Gastroesophageal sphincter (tissue), 3 donors: ENCODE measurements around the gene DPH6.

Experiments
- EP300 ChIP-seq: sonication (generic); formaldehyde crosslinking; IDR thresholded peaks from one replicate; pipeline ENCODE4 v1.6.1; 2017; ENCODE audit warnings: antibody characterized with exemption, mild to moderate bottlenecking
- POLR2A ChIP-seq, 2 donors: fragments of 450-650 bp; IDR thresholded peaks; one replicate each; pipeline ENCODE4 v1.6.1; 2017; ENCODE audit warnings: antibody characterized with exemption in 2 of 2, mild to moderate bottlenecking in 2 of 2, moderate library complexity in 1 of 2
- TF ChIP-seq, protein P1 (sequence below), 4 experiments: fragments of 200-600 bp in 2 of 4; fragments of 450-650 bp in 2 of 4; sonication (generic) in 1 of 4; IDR thresholded peaks; one replicate each; pipeline ENCODE4 v1.5.1; 2017 to 2019; ENCODE audit warnings: antibody characterized with exemption in 4 of 4, mild to moderate bottlenecking in 2 of 4, moderate library complexity in 2 of 4

DNA sequence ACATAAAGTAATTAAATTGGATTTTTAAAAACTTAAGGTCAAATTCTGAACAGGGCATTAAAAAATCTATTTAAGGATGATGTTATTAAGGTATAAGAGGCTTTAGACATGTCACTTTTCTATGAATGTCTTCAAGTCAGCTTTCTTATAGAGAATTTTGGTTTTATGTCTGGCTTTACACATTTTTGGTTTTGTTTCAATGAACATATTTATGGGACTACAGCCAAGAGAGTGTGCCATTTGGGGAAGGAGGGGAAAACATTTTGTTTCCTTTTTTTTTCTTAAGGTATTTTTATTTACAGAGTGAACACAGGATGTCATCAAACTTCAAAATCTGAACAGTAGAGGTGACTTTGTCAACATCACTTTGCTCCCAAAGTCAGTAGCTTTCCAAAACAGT, 222.8 kb downstream of the DPH6 start:
- TF ChIP-seq, protein P1, sequence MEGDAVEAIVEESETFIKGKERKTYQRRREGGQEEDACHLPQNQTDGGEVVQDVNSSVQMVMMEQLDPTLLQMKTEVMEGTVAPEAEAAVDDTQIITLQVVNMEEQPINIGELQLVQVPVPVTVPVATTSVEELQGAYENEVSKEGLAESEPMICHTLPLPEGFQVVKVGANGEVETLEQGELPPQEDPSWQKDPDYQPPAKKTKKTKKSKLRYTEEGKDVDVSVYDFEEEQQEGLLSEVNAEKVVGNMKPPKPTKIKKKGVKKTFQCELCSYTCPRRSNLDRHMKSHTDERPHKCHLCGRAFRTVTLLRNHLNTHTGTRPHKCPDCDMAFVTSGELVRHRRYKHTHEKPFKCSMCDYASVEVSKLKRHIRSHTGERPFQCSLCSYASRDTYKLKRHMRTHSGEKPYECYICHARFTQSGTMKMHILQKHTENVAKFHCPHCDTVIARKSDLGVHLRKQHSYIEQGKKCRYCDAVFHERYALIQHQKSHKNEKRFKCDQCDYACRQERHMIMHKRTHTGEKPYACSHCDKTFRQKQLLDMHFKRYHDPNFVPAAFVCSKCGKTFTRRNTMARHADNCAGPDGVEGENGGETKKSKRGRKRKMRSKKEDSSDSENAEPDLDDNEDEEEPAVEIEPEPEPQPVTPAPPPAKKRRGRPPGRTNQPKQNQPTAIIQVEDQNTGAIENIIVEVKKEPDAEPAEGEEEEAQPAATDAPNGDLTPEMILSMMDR (IDR thresholded peaks at IDR 0.05), result no peak
- TF ChIP-seq POLR2A (IDR thresholded peaks at IDR 0.05) (no peak), EP300 (no peak)
